GM23248 (cell line): ENCODE measurements around the gene VAPA. TPM values are rescaled to one million over a fixed set of nuclear protein-coding genes. Genes with fewer than 3 reads are reported as not detected.
A peak's percentile ranks its signal among the peaks of the same experiment; 100 is the strongest.

Experiments used
- DNase-seq: peaks from one replicate; pipeline ENCODE4 v3.0.0-alpha.2; 2015
- H2AFZ ChIP-seq: fragments of 200-600 bp; sonication (generic); 2 replicates; pipeline ENCODE4 v1.6.1; 2016; ENCODE audit warnings: antibody characterized with exemption
- H3F3A ChIP-seq: fragments of 200-600 bp; sonication (generic); 2 replicates; pipeline ENCODE4 v1.6.1; 2016; ENCODE audit warnings: mild to moderate bottlenecking, antibody characterized with exemption, mixed run types; ENCODE audit not compliant: insufficient read depth
- H3K27ac ChIP-seq: fragments of 200-600 bp; sonication (generic); 2 replicates; pipeline ENCODE4 v1.5.1; 2016; ENCODE audit warnings: mild to moderate bottlenecking
- H3K27me3 ChIP-seq: fragments of 200-600 bp; sonication (generic); replicated peaks from 2 replicates; pipeline ENCODE4 v1.6.1; 2016; ENCODE audit warnings: mild to moderate bottlenecking; ENCODE audit not compliant: insufficient read depth
- H3K36me3 ChIP-seq: fragments of 200-600 bp; sonication (generic); 2 replicates; pipeline ENCODE4 v1.6.1; 2016; ENCODE audit warnings: low read depth, mild to moderate bottlenecking
- H3K4me1 ChIP-seq: fragments of 200-600 bp; sonication (generic); 2 replicates; pipeline ENCODE4 v1.6.1; 2016; ENCODE audit warnings: mild to moderate bottlenecking; ENCODE audit not compliant: insufficient read depth
- H3K4me2 ChIP-seq: fragments of 200-600 bp; sonication (generic); one replicate; pipeline ENCODE4 v1.6.1; 2016; ENCODE audit warnings: mild to moderate bottlenecking; ENCODE audit not compliant: unreplicated experiment
- H3K4me3 ChIP-seq: fragments of 200-600 bp; sonication (generic); 2 replicates; pipeline ENCODE4 v1.5.1; 2016; ENCODE audit warnings: mild to moderate bottlenecking
- H3K79me2 ChIP-seq: fragments of 200-600 bp; sonication (generic); 2 replicates; pipeline ENCODE4 v1.6.1; 2016; ENCODE audit warnings: mild to moderate bottlenecking; ENCODE audit not compliant: insufficient read depth
- H3K9ac ChIP-seq: fragments of 200-600 bp; sonication (generic); 2 replicates; pipeline ENCODE4 v1.6.1; 2016; ENCODE audit warnings: mild to moderate bottlenecking
- H3K9me2 ChIP-seq: fragments of 200-600 bp; sonication (generic); 2 replicates; pipeline ENCODE4 v1.6.1; 2016; ENCODE audit warnings: mixed run types, mild to moderate bottlenecking, moderate library complexity; ENCODE audit not compliant: insufficient read depth
- H3K9me3 ChIP-seq: fragments of 200-600 bp; sonication (generic); one replicate; pipeline ENCODE4 v1.6.1; 2017; ENCODE audit warnings: low read depth
- H4K20me1 ChIP-seq: fragments of 200-600 bp; sonication (generic); 2 replicates; pipeline ENCODE4 v1.6.0; 2016; ENCODE audit not compliant: insufficient read depth
- EZH2 ChIP-seq: fragments of 200-600 bp; sonication (generic); IDR thresholded peaks from 2 replicates; pipeline ENCODE4 v1.6.1; 2018; ENCODE audit warnings: antibody characterized with exemption, mild to moderate bottlenecking; ENCODE audit not compliant: insufficient read depth, poor library complexity, severe bottlenecking
- EZH2phosphoT487 ChIP-seq: fragments of 200-600 bp; sonication (generic); IDR thresholded peaks from 2 replicates; pipeline ENCODE4 v1.6.1; 2018; ENCODE audit warnings: antibody characterized with exemption, moderate library complexity, mild to moderate bottlenecking, low read depth; ENCODE audit not compliant: insufficient read depth
- WGBS, 2 experiments: methylation state at CpG; one replicate each; pipeline ENCODE4 v1.1.6; 2015 to 2017; ENCODE audit warnings: low lambda C conversion rate in 2 of 2, low coverage in 1 of 2; ENCODE audit errors: missing lambda C conversion rate in 2 of 2; 5-methylcytosine and 5-hydroxymethylcytosine counted together
- in situ Hi-C: fragments of 300-500 bp; cut with MboI; formaldehyde crosslinking; loops from 2 replicates; pipeline ENCODE4 v1.15.0; 2020
- polyA plus RNA-seq: library from polyadenylated mRNA; unstranded; fragments of >200 nt; fragmentation: Nextera tagmentation; extraction: Ambion mirVana; gene quantifications from 2 replicates; pipeline ENCODE4 v1.2.1, GENCODE V29; 2016
- total RNA-seq: library from RNA; depleted of rRNA; stranded (reverse); fragments of >200 nt; shearing (Covaris generic); gene quantifications from 2 replicates; pipeline ENCODE4 v1.2.3, GENCODE V29; 2014

Gene VAPA
- total and polyA plus RNA-seq, 2 experiments from 2014 or later = 277 to 290 TPM

DNA sequence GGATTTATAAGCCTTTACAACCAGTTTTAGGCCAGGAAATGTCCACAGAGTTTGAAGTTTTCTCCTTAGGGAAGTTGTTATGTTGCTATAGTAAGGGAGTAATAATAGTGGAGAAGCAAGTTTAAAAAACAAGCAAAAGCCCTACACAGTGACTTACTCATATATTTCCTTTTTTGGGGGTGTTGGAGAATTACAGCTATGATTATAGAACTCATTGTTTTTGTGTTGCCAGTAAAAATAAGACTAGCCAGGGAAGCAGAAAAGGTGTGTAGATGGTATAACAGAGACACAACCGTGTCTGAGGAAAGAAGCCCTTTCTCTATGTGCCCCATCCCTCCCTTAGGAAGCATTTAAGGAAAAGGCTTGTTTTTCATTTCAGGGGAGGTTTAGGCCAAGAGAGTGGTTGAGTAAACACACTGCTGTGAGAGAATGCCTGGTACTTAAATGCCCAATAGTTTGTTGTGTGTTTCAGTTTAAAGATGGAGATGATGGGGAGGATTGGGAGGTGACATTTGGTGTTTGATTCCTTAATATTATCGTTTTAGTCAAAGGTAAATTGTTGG, 2.3 kb downstream of the VAPA start:
- H3K27me3 ChIP-seq = no peaks in the 10 kb centered on the region
- DNase-seq = peak; percentile 67
- in situ Hi-C loops = no loop called here
- H3K9ac ChIP-seq = peak overlapping the region; percentile 94
- no peaks in the 10 kb centered on the region for H3K9me2 ChIP-seq
- H3K4me3 ChIP-seq = peak overlapping the region; percentile 81
- peaks cover 53% of the 10 kb centered on the region for H4K20me1 ChIP-seq
- peaks cover 71% of the 10 kb centered on the region for H3K79me2 ChIP-seq
- H3K27ac ChIP-seq = peak overlapping the region; percentile 93
- peak overlapping the region; percentile 85 for H3K4me2 ChIP-seq
- whole genome bisulfite sequencing, 2 experiments = 11 to 18% methylated on average over 2 of the region's 2 CpGs
- no peak overlapping the region for H2AFZ ChIP-seq
- no peaks in the 10 kb centered on the region for H3K36me3 ChIP-seq
- no peaks in the 10 kb centered on the region for H3K9me3 ChIP-seq
- TF ChIP-seq EZH2phosphoT487 = no peak
- no peak for TF ChIP-seq EZH2
- H3K4me1 ChIP-seq = peaks cover 39% of the 10 kb centered on the region
- H3F3A ChIP-seq = peaks cover 38% of the 10 kb centered on the region

DNA sequence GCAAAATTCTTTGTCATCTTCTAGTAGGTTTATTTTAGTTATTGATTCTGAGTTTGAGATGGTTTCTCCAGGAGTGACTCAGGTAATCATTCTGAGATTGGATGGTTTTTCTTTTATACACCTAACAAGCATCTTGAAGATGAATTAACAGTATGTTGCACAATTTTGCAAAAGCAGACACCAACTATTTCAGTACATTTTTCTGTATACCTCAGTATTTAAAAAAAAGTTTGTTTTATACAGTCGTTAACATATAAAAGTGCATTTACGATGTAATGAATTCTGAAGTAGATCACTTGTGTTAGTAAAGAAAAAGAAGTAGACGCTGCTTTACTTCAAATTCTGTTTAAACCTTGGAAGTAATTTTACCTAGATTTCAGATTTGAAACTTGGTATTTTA, 3.0 kb downstream of the VAPA start:
- DNase-seq = no peak
- no peak overlapping the region for H2AFZ ChIP-seq
- H3K27me3 ChIP-seq = no peaks in the 10 kb centered on the region
- peaks cover 58% of the 10 kb centered on the region for H4K20me1 ChIP-seq
- H3K4me1 ChIP-seq = peaks cover 39% of the 10 kb centered on the region
- H3F3A ChIP-seq = peaks cover 38% of the 10 kb centered on the region
- in situ Hi-C loops = no loop called here
- no peaks in the 10 kb centered on the region for H3K36me3 ChIP-seq
- H3K4me3 ChIP-seq = peak overlapping the region; percentile 81
- H3K4me2 ChIP-seq = peak overlapping the region; percentile 85
- peak overlapping the region; percentile 94; the same call in 1 of the 2 replicates for H3K9ac ChIP-seq
- no peaks in the 10 kb centered on the region for H3K9me3 ChIP-seq
- H3K79me2 ChIP-seq = peaks cover 77% of the 10 kb centered on the region
- WGBS, 2 experiments = 95 to 97% methylated on average over 3 of the region's 3 CpGs
- TF ChIP-seq EZH2 (no peak), EZH2phosphoT487 (no peak)
- H3K9me2 ChIP-seq = no peaks in the 10 kb centered on the region
- peak overlapping the region; percentile 93 for H3K27ac ChIP-seq

DNA sequence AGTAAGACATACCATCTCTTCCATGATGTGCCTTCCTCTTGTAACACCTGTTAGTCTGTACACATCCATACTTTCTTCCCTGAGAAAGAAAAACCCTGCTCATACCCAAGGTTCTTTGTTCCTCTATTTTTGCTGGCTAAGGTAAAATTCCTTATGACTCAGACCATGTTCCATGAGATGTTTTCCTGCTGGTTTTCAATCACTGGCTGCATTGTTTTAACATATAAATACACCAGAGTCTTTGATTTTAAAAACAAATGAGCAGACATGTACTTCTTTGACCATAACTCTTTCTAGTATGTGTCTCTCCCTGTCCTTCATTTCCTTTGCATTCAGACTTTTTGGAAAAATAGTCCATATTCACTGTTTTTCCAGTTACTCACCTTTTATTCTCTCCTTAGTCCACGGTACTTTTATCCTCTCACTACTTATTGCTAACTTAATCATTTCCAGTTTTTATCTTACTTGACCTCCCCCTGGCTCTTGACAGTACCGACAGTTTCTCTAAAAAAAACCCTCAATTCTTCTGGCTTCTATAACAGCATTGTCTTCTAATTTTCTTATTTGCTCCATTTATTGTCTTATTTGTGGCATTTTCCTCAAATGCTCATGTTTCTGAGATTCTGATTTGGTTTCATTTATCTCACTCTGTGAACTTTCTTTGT, 4.3 kb downstream of the VAPA start:
- TF ChIP-seq EZH2phosphoT487 (no peak), EZH2 (no peak)
- 20 to 31% methylated on average over 2 of the region's 2 CpGs for WGBS, 2 experiments
- no peaks in the 10 kb centered on the region for H3K9me2 ChIP-seq
- H3K79me2 ChIP-seq = peaks cover 91% of the 10 kb centered on the region
- no peak overlapping the region for H2AFZ ChIP-seq
- peaks cover 39% of the 10 kb centered on the region for H3K4me1 ChIP-seq
- H3K36me3 ChIP-seq = no peaks in the 10 kb centered on the region
- peak; percentile 56 for DNase-seq
- H3K4me3 ChIP-seq = peak overlapping the region; percentile 8; the same call in 1 of the 2 replicates
- in situ Hi-C loops = no loop called here
- no peak overlapping the region for H3K9ac ChIP-seq
- peaks cover 35% of the 10 kb centered on the region for H3F3A ChIP-seq
- peaks cover 65% of the 10 kb centered on the region for H4K20me1 ChIP-seq
- H3K9me3 ChIP-seq = no peaks in the 10 kb centered on the region
- H3K27ac ChIP-seq = peak overlapping the region; percentile 20
- H3K27me3 ChIP-seq = no peaks in the 10 kb centered on the region
- peak overlapping the region; percentile 62 for H3K4me2 ChIP-seq

DNA sequence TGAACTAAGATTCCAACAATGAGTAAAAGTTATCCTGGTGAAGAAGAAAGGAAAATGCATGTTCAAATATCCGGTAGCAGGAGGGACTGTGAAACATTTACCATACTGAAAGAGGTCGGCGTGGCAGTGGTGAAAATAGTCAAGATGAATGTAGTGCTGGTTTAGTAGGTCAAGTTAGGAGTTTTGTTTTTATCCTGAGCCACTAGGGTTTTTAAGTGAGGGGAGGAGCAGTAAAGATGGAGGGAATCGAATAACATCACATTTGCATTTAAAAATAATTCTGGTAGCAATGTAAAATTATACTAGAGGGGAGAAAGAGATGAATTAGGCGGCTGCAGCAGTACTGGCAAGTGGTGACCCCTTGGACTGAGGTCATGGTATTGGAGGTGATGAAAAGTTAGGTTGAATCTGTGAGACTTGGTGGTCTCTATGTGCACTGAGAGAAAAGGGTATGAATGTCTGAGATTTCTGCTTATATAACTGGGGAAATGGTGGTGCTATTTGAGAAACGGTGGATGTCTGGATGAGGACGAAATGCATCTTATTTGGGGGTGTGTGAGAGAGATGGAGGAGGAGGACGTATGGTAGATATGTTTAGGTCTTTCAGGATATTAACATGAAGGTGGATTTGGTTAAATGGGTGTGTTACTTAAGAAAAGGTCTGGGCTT, 5.9 kb downstream of the VAPA start:
- Histone ChIP-seq H2AFZ (no peak overlapping the region), H3K4me3 (no peak overlapping the region), H3K9me3 (no peaks in the 10 kb centered on the region), H3K9ac (no peak overlapping the region), H3K27me3 (no peaks in the 10 kb centered on the region), H3K4me2 (no peak overlapping the region), H4K20me1 (peaks cover 72% of the 10 kb centered on the region), H3K36me3 (no peaks in the 10 kb centered on the region), H3K4me1 (peaks cover 51% of the 10 kb centered on the region), H3K79me2 (peaks cover 100% of the 10 kb centered on the region), H3K9me2 (no peaks in the 10 kb centered on the region), H3K27ac (no peak overlapping the region), H3F3A (peaks cover 35% of the 10 kb centered on the region)
- WGBS, 2 experiments = 90 to 91% methylated on average over 8 of the region's 8 CpGs
- DNase-seq = no peak
- TF ChIP-seq EZH2phosphoT487 (no peak), EZH2 (no peak)
- in situ Hi-C loops = no loop called here
